Spleen (tissue), 7 donors: ENCODE results near the gene CD55.

Experiments used
- CTCF ChIP-seq, 11 experiments: fragments of 200-600 bp in 7 of 11; fragments of 450-650 bp in 4 of 11; sonication (generic) in 4 of 11; IDR thresholded peaks in 8 of 11; conservative IDR thresholded peaks in 3 of 11; 1 replicate in 7 of 11; 2 replicates in 4 of 11; pipeline versions ENCODE4 v1.4.0 to v1.8.0; 2016 to 2021; ENCODE audit warnings: antibody characterized with exemption in 11 of 11, inconsistent platforms in 4 of 11, mild to moderate bottlenecking in 1 of 11
- POLR2A ChIP-seq, 3 donors: fragments of 450-650 bp; IDR thresholded peaks; one replicate each; pipeline ENCODE4 v1.5.1; 2017; ENCODE audit warnings: antibody characterized with exemption in 3 of 3, mild to moderate bottlenecking in 1 of 3
- donor health status: DM: no; HTN: no; CAD: no; lungs with moderate emphysema.
- donor health status: DM: no; HTN: no; CAD: no.
- donor health status: DM: no; HTN: no; CAD: no.

GRCh38 chr1:207317561-207317960, 3.9 kb upstream of the CD55 start:
- TF ChIP-seq CTCF (IDR thresholded peaks at IDR 0.05 in 8 of 11, conservative IDR thresholded peaks at IDR 0.05 in 3 of 11) (no peak), POLR2A (IDR thresholded peaks at IDR 0.05) (no peak)
